ENCODE results near the gene TENM4.

The TENM4 gene

GRCh38 chr11:79049741-79050179 lies 391.1 kb downstream of the TENM4 start:
- no peak overlapping the region for H3K4me3 ChIP-seq (ENCODE audit: low read depth, low read length)
- no peak for DNase-seq (ENCODE audit: low read depth)
- no peak for TF ChIP-seq CTCF (conservative IDR thresholded peaks at IDR 0.05; ENCODE audit: low read depth, low read length)

- DNase-seq (ENCODE audit: low read depth), result no peak
- no peak for TF ChIP-seq CTCF (conservative IDR thresholded peaks at IDR 0.05; ENCODE audit: low read depth, low read length)
- no peak overlapping the region for H3K4me3 ChIP-seq (ENCODE audit: low read depth, low read length)
These were observed 392.9 kb downstream of the TENM4 start for GRCh38 chr11:79047980-79048379.

- H3K4me3 ChIP-seq (ENCODE audit: low read depth, low read length), result no peak overlapping the region
- no peak for DNase-seq (ENCODE audit: low read depth)
- no peak for TF ChIP-seq CTCF (conservative IDR thresholded peaks at IDR 0.05; ENCODE audit: low read depth, low read length)
These were observed 393.5 kb downstream of the TENM4 start for GRCh38 chr11:79047321-79047720.

- TF ChIP-seq CTCF (conservative IDR thresholded peaks at IDR 0.05; ENCODE audit: low read depth, low read length), result no peak
- no peak for DNase-seq (ENCODE audit: low read depth)
These were observed 394.5 kb downstream of the TENM4 start for GRCh38 chr11:79046366-79046765.

GRCh38 chr11:79045800-79046304 lies 395.0 kb downstream of the TENM4 start:
- no peak overlapping the region for H3K4me3 ChIP-seq (ENCODE audit: low read depth, low read length)
- TF ChIP-seq CTCF (conservative IDR thresholded peaks at IDR 0.05; ENCODE audit: low read depth, low read length), result no peak
- no peak for DNase-seq (ENCODE audit: low read depth)

More at GRCh38 chr11:79046366-79046765, 394.5 kb downstream of the TENM4 start:
- H3K4me3 ChIP-seq (ENCODE audit: low read depth, low read length), result no peak overlapping the region

- no peak for DNase-seq (ENCODE audit: low read depth)
- no peak overlapping the region for H3K4me3 ChIP-seq (ENCODE audit: low read depth, low read length)
- no peak for TF ChIP-seq CTCF (conservative IDR thresholded peaks at IDR 0.05; ENCODE audit: low read depth, low read length)
These were observed 395.6 kb downstream of the TENM4 start for GRCh38 chr11:79045018-79045799.

GRCh38 chr11:79044201-79044600 lies 396.6 kb downstream of the TENM4 start:
- no peak for TF ChIP-seq CTCF (conservative IDR thresholded peaks at IDR 0.05; ENCODE audit: low read depth, low read length)
- no peak overlapping the region for H3K4me3 ChIP-seq (ENCODE audit: low read depth, low read length)
- DNase-seq (ENCODE audit: low read depth), result no peak

All from choroid plexus epithelial cell (primary cell).